Heart left ventricle (tissue), 13 donors: ENCODE data around the gene DOHH.

Experiments used
- CTCF ChIP-seq, 12 donors: fragments of 200-600 bp; sonication (generic) in 4 of 12; IDR thresholded peaks; one replicate each; pipeline versions ENCODE4 v1.5.0 to v1.8.0; 2018 to 2022; ENCODE audit warnings: antibody characterized with exemption in 12 of 12, mild to moderate bottlenecking in 5 of 12
- POLR2A ChIP-seq, 2 donors: fragments of 450-650 bp; IDR thresholded peaks; one replicate each; pipeline ENCODE4 v1.6.1; 2017; ENCODE audit warnings: antibody characterized with exemption in 2 of 2, mild to moderate bottlenecking in 2 of 2, moderate library complexity in 2 of 2
- donor health status: ischemic (EF 13 %, LVEDD 7.1; RV severe dilation, severe dysfunction).
- donor health status: DM: no; HTN: yes; CAD: no.
- donor health status: DM: no; HTN: no; CAD: no.
- donor health status: ischemic (EF 25% LVEDD 6.9; RV normal size, moderate dysfunction).
- donor health status: ischemic (EF 25% LVEDD 5.7; RV mildly dilated, moderate dysfunction).
- donor health status: ischemic (EF 35%, LVEDD 5.7; RV mildly dilated, moderate dysfunction).
- donor health status: nonischemic (EF 11% LVEDD 7.7; RV severe dilation, severe dysfunction).
- donor health status: DM: yes; HTN: yes; CAD: no.
- donor health status: PGD.
- donor health status: ischemic (EF 29% LVEDD 5.4; RV normal size, mild dysfunction).
- donor health status: nonischemic (EF 23%, LVEDD 6.1; RV moderate dilation, normal function).

GRCh38 chr19:3477951-3478350 is 22.5 kb downstream of the DOHH start:
- TF ChIP-seq CTCF (IDR thresholded peaks at IDR 0.05), result no peak
- no peak for TF ChIP-seq POLR2A (IDR thresholded peaks at IDR 0.05)
